ENCODE results near the gene RNF220.

DNA sequence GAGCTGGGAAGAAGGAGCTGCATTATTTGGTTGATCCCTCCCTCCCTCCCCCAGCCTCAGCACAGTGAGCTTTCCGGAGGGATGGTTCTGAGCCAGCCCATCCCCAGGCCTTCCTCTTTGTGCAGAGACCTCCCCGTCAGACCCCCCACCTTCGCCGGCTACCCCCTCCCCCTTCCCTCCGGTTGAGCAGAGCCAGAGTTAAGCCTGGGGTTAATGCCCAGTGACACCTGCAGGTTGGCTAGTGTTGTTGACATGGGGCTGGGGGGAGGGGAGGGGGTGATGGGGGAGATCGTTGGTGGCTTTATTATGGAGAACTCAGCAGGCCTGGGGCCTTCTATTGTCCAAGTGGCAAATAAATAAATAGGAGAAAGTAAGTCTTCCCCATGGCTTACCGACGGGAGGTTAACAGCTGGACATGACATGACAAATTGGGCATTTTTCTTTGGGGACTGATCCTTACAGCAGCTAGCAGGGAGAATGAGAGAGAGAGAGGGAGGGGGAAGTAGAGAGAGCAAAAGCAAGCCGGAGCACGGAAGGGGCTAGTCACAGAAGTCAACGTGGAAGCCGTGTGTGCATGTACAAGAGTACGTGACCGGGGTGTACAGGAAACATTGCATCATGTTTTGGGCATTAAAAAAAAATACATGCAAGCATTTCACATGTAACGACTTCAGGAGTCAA, 138.1 kb downstream of the RNF220 start:
- TF ChIP-seq, protein P1, sequence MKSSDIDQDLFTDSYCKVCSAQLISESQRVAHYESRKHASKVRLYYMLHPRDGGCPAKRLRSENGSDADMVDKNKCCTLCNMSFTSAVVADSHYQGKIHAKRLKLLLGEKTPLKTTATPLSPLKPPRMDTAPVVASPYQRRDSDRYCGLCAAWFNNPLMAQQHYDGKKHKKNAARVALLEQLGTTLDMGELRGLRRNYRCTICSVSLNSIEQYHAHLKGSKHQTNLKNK (CRISPR knock-in tag; IDR thresholded peaks at IDR 0.05), result no peak
- TF ChIP-seq FOXJ3 (CRISPR knock-in tag; IDR thresholded peaks at IDR 0.05; ENCODE audit: borderline replicate concordance) (peak; percentile 47; the same call in 1 of the 2 replicates), TEAD4 (CRISPR knock-in tag; IDR thresholded peaks at IDR 0.05) (no peak)
- TF ChIP-seq, protein P2, sequence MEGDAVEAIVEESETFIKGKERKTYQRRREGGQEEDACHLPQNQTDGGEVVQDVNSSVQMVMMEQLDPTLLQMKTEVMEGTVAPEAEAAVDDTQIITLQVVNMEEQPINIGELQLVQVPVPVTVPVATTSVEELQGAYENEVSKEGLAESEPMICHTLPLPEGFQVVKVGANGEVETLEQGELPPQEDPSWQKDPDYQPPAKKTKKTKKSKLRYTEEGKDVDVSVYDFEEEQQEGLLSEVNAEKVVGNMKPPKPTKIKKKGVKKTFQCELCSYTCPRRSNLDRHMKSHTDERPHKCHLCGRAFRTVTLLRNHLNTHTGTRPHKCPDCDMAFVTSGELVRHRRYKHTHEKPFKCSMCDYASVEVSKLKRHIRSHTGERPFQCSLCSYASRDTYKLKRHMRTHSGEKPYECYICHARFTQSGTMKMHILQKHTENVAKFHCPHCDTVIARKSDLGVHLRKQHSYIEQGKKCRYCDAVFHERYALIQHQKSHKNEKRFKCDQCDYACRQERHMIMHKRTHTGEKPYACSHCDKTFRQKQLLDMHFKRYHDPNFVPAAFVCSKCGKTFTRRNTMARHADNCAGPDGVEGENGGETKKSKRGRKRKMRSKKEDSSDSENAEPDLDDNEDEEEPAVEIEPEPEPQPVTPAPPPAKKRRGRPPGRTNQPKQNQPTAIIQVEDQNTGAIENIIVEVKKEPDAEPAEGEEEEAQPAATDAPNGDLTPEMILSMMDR (IDR thresholded peaks at IDR 0.05), result no peak

Measured in WTC11 (cell line).